ENCODE measurements around the gene SAMD4A. TPM values are rescaled to one million over a fixed set of nuclear protein-coding genes. Genes with fewer than 3 reads are reported as not detected.

The SAMD4A gene
- polyA plus RNA-seq, 1 experiment: 13.4 TPM

DNA sequence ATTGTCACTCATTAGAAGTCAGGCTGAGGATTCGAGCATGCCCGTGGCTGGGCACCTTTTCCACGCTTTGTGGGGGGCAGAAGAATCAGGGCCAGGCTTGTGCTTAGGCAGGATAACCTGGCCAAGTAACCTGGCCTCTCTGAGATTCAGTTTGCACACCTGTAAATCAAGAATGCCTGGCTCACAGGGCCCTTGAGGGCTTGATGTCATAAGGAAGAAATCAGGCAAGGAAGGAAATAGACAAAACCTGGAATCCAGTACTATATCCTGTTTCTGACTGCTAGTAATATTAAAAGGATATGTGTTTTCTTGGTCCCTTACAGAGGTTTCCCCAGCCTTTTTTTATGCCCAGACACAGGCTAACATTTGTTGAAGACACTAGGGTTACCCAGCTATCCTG is 91.9 kb downstream of the SAMD4A start:
- ChIA-PET CTCF (no interaction called here), POLR2A (no interaction called here)
- H3K4me3 ChIP-seq (ENCODE audit: low read depth, low read length): no peak overlapping the region
- peaks cover 1% of the 10 kb centered on the region; the same call in 1 of the 2 replicates for H3K36me3 ChIP-seq (ENCODE audit: control insufficient read depth, insufficient read depth, low read length)
- no peaks in the 10 kb centered on the region for H3K27me3 ChIP-seq (ENCODE audit: control insufficient read depth, insufficient read depth, low read length)
- DNase-seq (ENCODE audit: low read depth): no peak
- TF ChIP-seq, protein P1, sequence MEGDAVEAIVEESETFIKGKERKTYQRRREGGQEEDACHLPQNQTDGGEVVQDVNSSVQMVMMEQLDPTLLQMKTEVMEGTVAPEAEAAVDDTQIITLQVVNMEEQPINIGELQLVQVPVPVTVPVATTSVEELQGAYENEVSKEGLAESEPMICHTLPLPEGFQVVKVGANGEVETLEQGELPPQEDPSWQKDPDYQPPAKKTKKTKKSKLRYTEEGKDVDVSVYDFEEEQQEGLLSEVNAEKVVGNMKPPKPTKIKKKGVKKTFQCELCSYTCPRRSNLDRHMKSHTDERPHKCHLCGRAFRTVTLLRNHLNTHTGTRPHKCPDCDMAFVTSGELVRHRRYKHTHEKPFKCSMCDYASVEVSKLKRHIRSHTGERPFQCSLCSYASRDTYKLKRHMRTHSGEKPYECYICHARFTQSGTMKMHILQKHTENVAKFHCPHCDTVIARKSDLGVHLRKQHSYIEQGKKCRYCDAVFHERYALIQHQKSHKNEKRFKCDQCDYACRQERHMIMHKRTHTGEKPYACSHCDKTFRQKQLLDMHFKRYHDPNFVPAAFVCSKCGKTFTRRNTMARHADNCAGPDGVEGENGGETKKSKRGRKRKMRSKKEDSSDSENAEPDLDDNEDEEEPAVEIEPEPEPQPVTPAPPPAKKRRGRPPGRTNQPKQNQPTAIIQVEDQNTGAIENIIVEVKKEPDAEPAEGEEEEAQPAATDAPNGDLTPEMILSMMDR (IDR thresholded peaks at IDR 0.05; ENCODE audit: insufficient read depth, low read depth, low read length): no peak

DNA sequence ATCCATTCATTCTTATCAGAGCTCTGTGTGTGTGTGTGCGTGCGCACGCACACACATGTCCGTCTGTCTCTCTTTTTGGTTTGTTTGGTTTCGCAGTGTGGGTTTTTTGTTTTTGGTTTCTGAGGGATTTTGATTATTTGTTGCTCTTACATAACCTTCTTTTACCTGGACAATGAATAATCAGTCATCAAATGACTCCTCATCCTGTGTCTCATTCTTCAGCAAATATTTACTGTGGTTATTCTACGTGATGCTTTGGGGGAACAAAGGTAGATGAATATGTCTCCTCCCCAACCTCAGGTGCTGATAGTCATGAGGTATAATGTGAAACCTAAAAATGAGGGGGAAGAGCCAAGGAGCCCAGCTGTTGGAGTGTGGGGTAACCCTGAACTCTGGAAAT is 92.4 kb downstream of the SAMD4A start:
- H3K4me3 ChIP-seq (ENCODE audit: low read depth, low read length): no peak overlapping the region
- ChIA-PET CTCF (no interaction called here), POLR2A (no interaction called here)
- TF ChIP-seq, protein P1 (IDR thresholded peaks at IDR 0.05; ENCODE audit: insufficient read depth, low read depth, low read length): no peak
- no peak for DNase-seq (ENCODE audit: low read depth)
- peaks cover 1% of the 10 kb centered on the region; the same call in 1 of the 2 replicates for H3K36me3 ChIP-seq (ENCODE audit: control insufficient read depth, insufficient read depth, low read length)
- H3K27me3 ChIP-seq (ENCODE audit: control insufficient read depth, insufficient read depth, low read length): no peaks in the 10 kb centered on the region

DNA sequence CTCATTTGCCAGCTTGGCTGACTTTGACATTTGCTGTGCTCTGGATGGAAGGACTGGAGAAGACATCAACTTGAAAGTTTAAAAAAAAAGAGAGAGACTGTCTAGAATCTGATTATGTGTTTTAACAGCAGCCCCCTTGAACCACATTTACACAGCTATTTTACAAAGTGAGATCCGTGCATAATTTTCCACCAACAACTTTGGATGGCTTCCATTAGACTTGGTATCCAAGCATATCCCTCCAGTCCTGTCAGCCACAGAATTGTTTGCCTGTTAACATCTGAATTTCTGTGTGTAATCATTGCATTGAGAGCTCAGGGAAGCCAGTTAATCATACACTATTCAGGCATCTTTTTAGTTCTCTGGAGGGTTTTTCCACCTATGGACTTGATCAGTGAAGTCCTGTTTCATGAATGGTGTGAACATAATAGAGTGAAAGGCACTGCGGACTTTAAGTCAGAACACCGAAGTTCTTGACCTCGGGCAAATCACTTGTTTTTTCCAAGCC is 93.7 kb downstream of the SAMD4A start:
- Histone ChIP-seq H3K27me3 (ENCODE audit: control insufficient read depth, insufficient read depth, low read length) (no peaks in the 10 kb centered on the region), H3K4me3 (ENCODE audit: low read depth, low read length) (no peak overlapping the region), H3K36me3 (ENCODE audit: control insufficient read depth, insufficient read depth, low read length) (peaks cover 1% of the 10 kb centered on the region; the same call in 1 of the 2 replicates)
- no peak for DNase-seq (ENCODE audit: low read depth)
- POLR2A ChIA-PET: interaction anchor here (0.6 kb wide), 1 partner anchor 9 kb away, joined by 5 read pairs; no protein-coding TSS in a partner anchor
- CTCF ChIA-PET: interaction anchor here (0.9 kb wide), 1 partner anchor 30 kb away, joined by 4 read pairs; no protein-coding TSS in a partner anchor
- TF ChIP-seq, protein P1 (IDR thresholded peaks at IDR 0.05; ENCODE audit: insufficient read depth, low read depth, low read length): no peak

DNA sequence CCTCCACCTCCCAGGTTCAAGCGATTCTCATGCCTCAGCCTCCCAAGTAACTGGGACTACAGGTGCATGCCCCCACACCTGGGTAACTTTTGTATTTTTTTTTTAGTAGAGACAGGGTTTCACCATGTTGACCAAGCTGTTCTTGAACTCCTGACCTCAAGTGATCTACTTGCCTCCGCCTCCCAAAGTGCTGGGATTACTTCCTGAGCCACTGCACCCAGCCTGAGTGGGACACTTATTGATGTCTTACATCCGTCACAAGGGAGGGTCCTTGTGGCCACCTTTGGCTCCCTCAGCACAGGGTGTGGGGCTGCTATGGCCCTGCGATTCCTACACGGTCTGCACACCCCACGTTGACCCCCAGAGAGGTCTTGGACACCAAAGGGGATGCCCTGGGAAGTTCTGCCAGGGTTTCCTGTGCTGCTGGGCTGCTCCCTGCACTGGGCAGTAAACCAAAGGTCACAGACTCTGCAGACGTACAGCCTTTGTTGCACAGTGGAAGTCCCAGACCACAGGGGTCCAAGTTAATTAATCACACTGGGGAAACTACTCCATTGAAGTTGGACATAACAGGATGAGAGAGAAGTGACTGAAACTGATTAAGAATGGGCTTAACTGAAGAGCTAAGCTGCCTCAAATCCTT is 95.7 kb downstream of the SAMD4A start:
- TF ChIP-seq, protein P1 (IDR thresholded peaks at IDR 0.05; ENCODE audit: insufficient read depth, low read depth, low read length): no peak
- ChIA-PET CTCF (interaction anchor here (1.0 to 1.5 kb wide), 5 partner anchors 8 to 97 kb away, joined by 3 to 5 read pairs (median 4); no protein-coding TSS in a partner anchor), POLR2A (no interaction called here)
- Histone ChIP-seq H3K36me3 (ENCODE audit: control insufficient read depth, insufficient read depth, low read length) (peaks cover 1% of the 10 kb centered on the region; the same call in 1 of the 2 replicates), H3K27me3 (ENCODE audit: control insufficient read depth, insufficient read depth, low read length) (no peaks in the 10 kb centered on the region), H3K4me3 (ENCODE audit: low read depth, low read length) (no peak overlapping the region)
- DNase-seq (ENCODE audit: low read depth): no peak

DNA sequence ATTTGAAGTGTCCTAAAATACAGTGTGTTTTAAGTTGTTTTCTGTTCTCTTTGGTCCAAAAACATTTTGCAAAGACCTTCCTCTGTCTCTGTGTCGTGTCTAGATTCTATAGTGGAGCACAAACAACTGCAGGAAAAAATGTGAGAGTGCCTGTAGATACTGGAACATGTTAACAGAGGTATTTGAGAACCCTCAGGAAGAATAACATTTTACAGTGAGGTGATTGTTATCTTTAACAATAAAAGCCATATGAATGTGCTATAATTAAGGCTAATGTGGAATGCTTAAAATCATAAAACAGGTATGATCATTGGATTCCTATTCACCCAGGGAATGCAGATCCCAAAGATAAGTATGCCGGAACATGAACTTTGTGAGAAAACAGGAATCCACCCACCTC is 98.0 kb downstream of the SAMD4A start:
- DNase-seq (ENCODE audit: low read depth): peak; percentile 71

More for the DNA sequence above, 98.0 kb downstream of the SAMD4A start:
- Histone ChIP-seq H3K4me3 (ENCODE audit: low read depth, low read length) (no peak overlapping the region), H3K36me3 (ENCODE audit: control insufficient read depth, insufficient read depth, low read length) (no peaks in the 10 kb centered on the region), H3K27me3 (ENCODE audit: control insufficient read depth, insufficient read depth, low read length) (no peaks in the 10 kb centered on the region)
- CTCF ChIA-PET: interaction anchor here (1.2 kb wide), 1 partner anchor 64 kb away, joined by 3 read pairs; no protein-coding TSS in a partner anchor
- POLR2A ChIA-PET: interaction anchor here (0.5 kb wide), 1 partner anchor 58 kb away, joined by 3 read pairs; no protein-coding TSS in a partner anchor
- TF ChIP-seq, protein P1 (IDR thresholded peaks at IDR 0.05; ENCODE audit: insufficient read depth, low read depth, low read length): no peak

All from BJ (cell line).